Measurements from ENCODE around the gene CTCF. TPM values are rescaled to one million over a fixed set of nuclear protein-coding genes. Genes with fewer than 3 reads are reported as not detected.

The CTCF gene
- total and polyA plus RNA-seq, 2 donors (not counting 1 experiment from before 2014, with no cell fraction given), result 20.0 to 20.9 TPM

DNA sequence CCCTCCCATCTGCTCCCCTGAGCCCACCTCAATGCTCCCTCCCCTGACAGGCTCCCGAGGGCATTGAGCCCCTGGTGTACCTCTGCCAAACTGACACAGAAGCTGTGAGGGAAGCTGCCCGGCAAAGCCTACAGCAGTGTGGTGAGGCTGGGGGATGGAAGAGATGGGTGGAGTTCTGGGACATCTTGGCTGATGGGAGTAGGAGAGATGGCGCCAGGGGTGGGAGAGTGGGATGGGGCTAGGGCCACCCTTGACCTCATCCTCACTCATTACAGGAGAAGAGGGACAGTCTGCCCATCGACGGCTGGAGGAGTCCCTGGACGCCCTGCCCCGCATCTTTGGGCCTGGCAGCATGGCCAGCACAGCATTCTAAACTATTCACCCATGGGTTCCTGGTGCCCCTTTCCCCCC, 16.2 kb upstream of the CTCF start:
- no peak overlapping the region for H3K27ac ChIP-seq (ENCODE audit: insufficient read depth, low read length)
- no peak overlapping the region for H3K4me3 ChIP-seq (replicated peaks in 1 of 4; ENCODE audit: control extremely low read depth in 1 of 4, insufficient read depth in 1 of 4, low read depth in 3 of 4, low read length in 4 of 4)
- no peak overlapping the region for H3K4me2 ChIP-seq (ENCODE audit: extremely low read depth, insufficient read depth, low read length)
- no peak for DNase-seq (ENCODE audit: low read depth in 2 of 2)
- H3K79me2 ChIP-seq (ENCODE audit: control insufficient read depth, insufficient read depth, low read length), result no peaks in the 10 kb centered on the region
- H3K27me3 ChIP-seq (ENCODE audit: control insufficient read depth, insufficient read depth, low read length), result no peaks in the 10 kb centered on the region
- H3K9ac ChIP-seq (ENCODE audit: insufficient read depth, low read length), result no peak overlapping the region
- H3K9me3 ChIP-seq (ENCODE audit: control insufficient read depth, insufficient read depth, low read depth, low read length), result no peaks in the 10 kb centered on the region
- peaks cover 38% of the 10 kb centered on the region for H3K36me3 ChIP-seq (ENCODE audit: control insufficient read depth, insufficient read depth, low read length)
- H3K4me1 ChIP-seq (ENCODE audit: control insufficient read depth, extremely low read depth, insufficient read depth, low read length), result peaks cover 6% of the 10 kb centered on the region
- no peak overlapping the region for H2AFZ ChIP-seq (ENCODE audit: low read length)
- H4K20me1 ChIP-seq (ENCODE audit: control insufficient read depth, extremely low read depth, insufficient read depth, low read length), result no peaks in the 10 kb centered on the region
- TF ChIP-seq, protein P1, sequence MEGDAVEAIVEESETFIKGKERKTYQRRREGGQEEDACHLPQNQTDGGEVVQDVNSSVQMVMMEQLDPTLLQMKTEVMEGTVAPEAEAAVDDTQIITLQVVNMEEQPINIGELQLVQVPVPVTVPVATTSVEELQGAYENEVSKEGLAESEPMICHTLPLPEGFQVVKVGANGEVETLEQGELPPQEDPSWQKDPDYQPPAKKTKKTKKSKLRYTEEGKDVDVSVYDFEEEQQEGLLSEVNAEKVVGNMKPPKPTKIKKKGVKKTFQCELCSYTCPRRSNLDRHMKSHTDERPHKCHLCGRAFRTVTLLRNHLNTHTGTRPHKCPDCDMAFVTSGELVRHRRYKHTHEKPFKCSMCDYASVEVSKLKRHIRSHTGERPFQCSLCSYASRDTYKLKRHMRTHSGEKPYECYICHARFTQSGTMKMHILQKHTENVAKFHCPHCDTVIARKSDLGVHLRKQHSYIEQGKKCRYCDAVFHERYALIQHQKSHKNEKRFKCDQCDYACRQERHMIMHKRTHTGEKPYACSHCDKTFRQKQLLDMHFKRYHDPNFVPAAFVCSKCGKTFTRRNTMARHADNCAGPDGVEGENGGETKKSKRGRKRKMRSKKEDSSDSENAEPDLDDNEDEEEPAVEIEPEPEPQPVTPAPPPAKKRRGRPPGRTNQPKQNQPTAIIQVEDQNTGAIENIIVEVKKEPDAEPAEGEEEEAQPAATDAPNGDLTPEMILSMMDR (conservative IDR thresholded peaks at IDR 0.05 in 1 of 2, IDR thresholded peaks at IDR 0.05 in 1 of 2; ENCODE audit: low read depth in 1 of 2, low read length in 2 of 2), result no peak
- no peak for TF ChIP-seq EZH2 (IDR thresholded peaks at IDR 0.05; ENCODE audit: low read length, missing control alignments)

GRCh38 chr16:67546761-67547422, 15.4 kb upstream of the CTCF start:
- H4K20me1 ChIP-seq (ENCODE audit: control insufficient read depth, extremely low read depth, insufficient read depth, low read length), result no peaks in the 10 kb centered on the region
- DNase-seq (ENCODE audit: low read depth in 2 of 2), result peak; percentile 35 to 66
- H3K27me3 ChIP-seq (ENCODE audit: control insufficient read depth, insufficient read depth, low read length), result no peaks in the 10 kb centered on the region
- H3K4me3 ChIP-seq (replicated peaks in 1 of 4; ENCODE audit: control extremely low read depth in 1 of 4, insufficient read depth in 1 of 4, low read depth in 3 of 4, low read length in 4 of 4), result no peak overlapping the region
- peaks cover 6% of the 10 kb centered on the region for H3K4me1 ChIP-seq (ENCODE audit: control insufficient read depth, extremely low read depth, insufficient read depth, low read length)
- H3K79me2 ChIP-seq (ENCODE audit: control insufficient read depth, insufficient read depth, low read length), result no peaks in the 10 kb centered on the region
- H3K9me3 ChIP-seq (ENCODE audit: control insufficient read depth, insufficient read depth, low read depth, low read length), result no peaks in the 10 kb centered on the region
- no peak overlapping the region for H2AFZ ChIP-seq (ENCODE audit: low read length)
- no peak overlapping the region for H3K4me2 ChIP-seq (ENCODE audit: extremely low read depth, insufficient read depth, low read length)
- H3K9ac ChIP-seq (ENCODE audit: insufficient read depth, low read length), result peak overlapping the region; percentile 7
- TF ChIP-seq, protein P1 (conservative IDR thresholded peaks at IDR 0.05 in 1 of 2, IDR thresholded peaks at IDR 0.05 in 1 of 2; ENCODE audit: low read depth in 1 of 2, low read length in 2 of 2), result peak; percentile 85 to 89
- no peak for TF ChIP-seq EZH2 (IDR thresholded peaks at IDR 0.05; ENCODE audit: low read length, missing control alignments)
- no peak overlapping the region for H3K27ac ChIP-seq (ENCODE audit: insufficient read depth, low read length)
- peaks cover 35% of the 10 kb centered on the region for H3K36me3 ChIP-seq (ENCODE audit: control insufficient read depth, insufficient read depth, low read length)

- no peak overlapping the region for H3K4me3 ChIP-seq (replicated peaks in 1 of 4; ENCODE audit: control extremely low read depth in 1 of 4, insufficient read depth in 1 of 4, low read depth in 3 of 4, low read length in 4 of 4)
- no peak for TF ChIP-seq EZH2 (IDR thresholded peaks at IDR 0.05; ENCODE audit: low read length, missing control alignments)
- TF ChIP-seq, protein P1 (conservative IDR thresholded peaks at IDR 0.05 in 1 of 2, IDR thresholded peaks at IDR 0.05 in 1 of 2; ENCODE audit: low read depth in 1 of 2, low read length in 2 of 2), result no peak
- H3K27ac ChIP-seq (ENCODE audit: insufficient read depth, low read length), result no peak overlapping the region
- DNase-seq (ENCODE audit: low read depth in 2 of 2), result no peak
- peaks cover 6% of the 10 kb centered on the region for H3K4me1 ChIP-seq (ENCODE audit: control insufficient read depth, extremely low read depth, insufficient read depth, low read length)
- no peaks in the 10 kb centered on the region for H3K27me3 ChIP-seq (ENCODE audit: control insufficient read depth, insufficient read depth, low read length)
- H3K79me2 ChIP-seq (ENCODE audit: control insufficient read depth, insufficient read depth, low read length), result no peaks in the 10 kb centered on the region
- no peaks in the 10 kb centered on the region for H4K20me1 ChIP-seq (ENCODE audit: control insufficient read depth, extremely low read depth, insufficient read depth, low read length)
- peaks cover 33% of the 10 kb centered on the region for H3K36me3 ChIP-seq (ENCODE audit: control insufficient read depth, insufficient read depth, low read length)
- no peak overlapping the region for H3K4me2 ChIP-seq (ENCODE audit: extremely low read depth, insufficient read depth, low read length)
- H3K9ac ChIP-seq (ENCODE audit: insufficient read depth, low read length), result no peak overlapping the region
- no peak overlapping the region for H2AFZ ChIP-seq (ENCODE audit: low read length)
- H3K9me3 ChIP-seq (ENCODE audit: control insufficient read depth, insufficient read depth, low read depth, low read length), result no peaks in the 10 kb centered on the region
Observed at GRCh38 chr16:67547423-67548264, 14.7 kb upstream of the CTCF start.
